Testis (tissue), 2 donors: ENCODE results near the gene PCDHGA12.

ENCODE experiments used
- CTCF ChIP-seq, 3 experiments: fragments of 450-650 bp in 2 of 3; fragments of 200-600 bp in 1 of 3; sonication (generic) in 1 of 3; IDR thresholded peaks; one replicate each; pipeline ENCODE4 v1.5.1; 2016 to 2019; ENCODE audit warnings: antibody characterized with exemption in 3 of 3, mild to moderate bottlenecking in 2 of 3, moderate library complexity in 1 of 3
- POLR2A ChIP-seq: fragments of 450-650 bp; IDR thresholded peaks from one replicate; pipeline ENCODE4 v1.6.1; 2017; ENCODE audit warnings: antibody characterized with exemption, mild to moderate bottlenecking, moderate library complexity

- TF ChIP-seq CTCF (IDR thresholded peaks at IDR 0.05): no peak
- no peak for TF ChIP-seq POLR2A
Measured at GRCh38 chr5:141411575-141411974, 18.7 kb upstream of the PCDHGA12 start.
